ENCODE measurements around the gene SMOC1.

The SMOC1 gene

DNA sequence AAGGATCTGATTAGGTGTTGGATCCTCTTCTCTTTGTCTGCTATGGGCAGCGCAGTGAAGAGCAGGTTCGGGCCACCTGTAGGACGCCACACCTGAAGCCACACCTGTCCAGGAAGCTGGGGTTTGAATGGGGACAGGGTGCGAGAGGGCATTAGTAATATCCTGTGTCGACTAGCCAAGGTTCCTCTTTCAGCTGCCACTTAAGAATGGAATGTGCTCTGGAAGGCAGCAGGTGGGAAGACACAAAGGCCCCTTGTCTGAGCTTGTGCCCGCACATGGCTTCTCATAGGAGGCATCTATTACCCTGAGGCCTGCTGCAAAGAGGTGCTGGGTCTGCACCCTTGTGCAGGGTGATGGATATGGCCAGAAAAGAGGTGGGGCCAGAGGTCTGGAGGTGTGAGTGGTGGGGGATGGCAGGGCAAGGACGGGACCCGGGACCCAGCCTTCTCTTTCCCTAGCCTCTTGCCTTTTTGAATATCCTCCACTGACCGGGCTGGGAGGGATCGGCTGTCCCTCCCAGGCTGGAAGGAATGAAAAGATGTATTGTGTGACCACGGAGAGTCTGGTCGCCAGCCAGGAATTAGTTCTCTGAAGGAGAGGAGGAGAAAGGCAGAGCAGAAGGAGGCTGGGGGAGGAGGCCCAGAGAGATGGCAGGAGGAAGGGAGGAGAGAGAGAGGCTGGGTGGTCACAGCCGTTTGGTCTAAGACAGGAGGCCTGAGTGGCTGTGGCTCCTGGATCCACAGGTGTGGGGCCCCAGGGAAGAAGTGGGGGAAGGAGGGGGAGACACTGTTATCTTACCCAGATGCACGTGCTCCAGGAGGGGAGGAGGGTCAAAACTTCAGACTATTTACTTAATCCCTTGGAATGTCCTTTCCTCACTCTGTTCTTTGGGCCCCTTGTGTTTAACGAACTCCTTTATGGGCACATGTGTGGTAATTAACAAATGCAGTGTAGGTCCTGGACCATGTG is 101.5 kb downstream of the SMOC1 start:
- DNase-seq (ENCODE audit: low read depth in 3 of 3), result no peak

DNA sequence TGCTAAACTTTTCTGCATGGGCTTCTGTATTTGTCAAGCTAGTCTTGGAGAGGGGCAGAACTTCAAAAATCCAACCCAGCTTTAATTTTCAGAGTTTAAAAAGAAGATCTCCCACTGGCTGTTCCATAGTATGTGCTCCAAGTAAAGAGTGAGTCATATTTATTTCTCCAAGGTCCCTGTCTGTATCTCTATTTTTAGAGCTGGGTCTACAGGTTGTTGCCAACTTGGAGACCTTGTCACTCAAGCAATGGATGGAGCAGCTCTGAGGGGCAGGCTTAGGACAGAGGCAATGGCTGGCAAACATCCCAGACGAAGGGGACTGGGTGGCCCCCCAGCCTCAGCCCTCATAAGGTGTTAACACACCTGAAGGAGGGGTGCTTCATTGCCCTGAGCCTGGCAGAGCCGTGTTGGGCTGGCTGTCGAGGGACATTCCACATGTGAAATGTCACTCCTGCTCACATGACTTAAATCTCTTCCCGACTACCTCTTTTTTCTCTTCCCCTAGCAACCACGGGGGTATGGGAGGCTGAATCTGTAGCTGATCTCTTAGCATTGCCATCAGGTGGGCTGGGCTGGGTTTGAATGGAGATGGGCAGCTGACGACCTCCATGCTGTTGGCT is 103.1 kb downstream of the SMOC1 start:
- no peak for DNase-seq (ENCODE audit: low read depth in 3 of 3)

DNA sequence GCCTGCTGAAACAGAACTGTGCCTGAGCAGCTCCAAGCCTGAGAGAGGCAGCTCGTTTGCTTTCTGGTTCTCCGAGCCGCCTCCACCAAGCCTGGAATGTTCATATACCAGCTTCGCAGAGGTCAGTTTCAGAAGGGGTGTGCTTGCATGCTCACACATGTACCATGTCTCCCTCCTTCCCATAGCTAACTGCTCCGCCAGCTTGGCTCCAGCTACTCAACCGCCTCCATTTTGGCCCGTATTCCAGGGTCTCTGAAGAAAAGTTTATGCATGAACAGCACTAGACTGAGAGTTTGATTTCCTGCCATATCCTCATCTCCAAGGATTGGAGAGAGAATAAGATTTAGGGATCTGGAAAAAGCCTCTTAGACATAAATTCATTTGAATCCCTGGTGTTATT is 103.7 kb downstream of the SMOC1 start:
- no peak for DNase-seq (ENCODE audit: low read depth in 3 of 3)

DNA sequence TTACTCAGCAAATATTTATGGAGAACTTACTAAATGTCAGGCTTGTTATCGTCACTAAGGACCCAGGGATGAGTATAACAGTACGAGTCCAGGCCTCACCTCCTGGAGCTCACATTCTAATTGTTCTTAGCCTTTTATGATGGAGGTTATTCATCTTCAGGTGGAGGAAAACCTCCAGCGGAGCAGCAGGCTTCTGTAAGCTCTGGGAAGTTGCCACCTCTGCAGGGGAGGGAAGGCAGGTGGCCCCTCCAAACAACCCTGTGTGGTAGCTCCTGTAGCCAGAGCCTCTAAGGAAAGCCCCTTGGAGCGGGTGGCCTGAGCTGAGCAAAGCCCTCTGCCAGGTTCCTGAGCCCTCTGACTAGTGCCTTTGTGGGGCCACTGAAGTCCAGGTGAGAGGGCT is 104.1 kb downstream of the SMOC1 start:
- no peak for DNase-seq (ENCODE audit: low read depth in 3 of 3)

DNA sequence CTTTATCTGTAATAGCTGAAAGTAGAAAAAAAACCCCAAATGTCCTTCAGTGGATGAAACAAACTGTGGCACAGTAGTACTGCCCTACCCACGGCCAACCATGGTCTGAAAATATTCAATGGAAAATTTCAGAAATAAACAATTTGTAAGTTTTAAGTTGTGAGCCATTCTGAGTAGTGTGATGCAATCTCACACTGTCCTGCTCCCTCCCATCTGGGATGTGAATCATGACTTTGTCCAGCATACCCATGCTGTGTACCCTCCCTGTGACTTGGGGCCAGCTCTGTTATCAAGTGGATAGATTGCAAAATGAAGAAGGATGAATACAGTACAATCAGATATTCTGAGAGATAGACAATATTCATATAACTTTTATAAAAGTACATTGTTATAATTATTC is 106.2 kb downstream of the SMOC1 start:
- no peak for DNase-seq (ENCODE audit: low read depth in 3 of 3)

DNA sequence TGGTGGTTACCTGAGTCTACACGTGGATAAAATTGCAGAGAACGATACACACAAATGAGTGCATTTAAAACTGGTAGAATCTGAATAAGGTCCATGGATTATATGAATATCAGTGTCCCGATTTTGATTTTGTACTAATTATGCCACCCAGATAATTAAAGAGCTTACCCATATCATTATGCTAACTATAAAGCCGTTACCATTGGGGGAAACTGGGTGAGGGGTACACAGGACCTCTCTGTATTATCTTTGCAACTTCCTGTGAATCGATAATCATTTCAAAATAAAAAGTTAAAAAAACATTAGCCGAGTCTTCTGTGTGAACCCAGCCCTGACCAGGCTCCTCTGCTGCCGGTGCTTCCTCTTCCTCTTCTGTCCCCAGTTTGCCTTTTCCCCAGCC is 107.1 kb downstream of the SMOC1 start:
- no peak for DNase-seq (ENCODE audit: low read depth in 3 of 3)

DNA sequence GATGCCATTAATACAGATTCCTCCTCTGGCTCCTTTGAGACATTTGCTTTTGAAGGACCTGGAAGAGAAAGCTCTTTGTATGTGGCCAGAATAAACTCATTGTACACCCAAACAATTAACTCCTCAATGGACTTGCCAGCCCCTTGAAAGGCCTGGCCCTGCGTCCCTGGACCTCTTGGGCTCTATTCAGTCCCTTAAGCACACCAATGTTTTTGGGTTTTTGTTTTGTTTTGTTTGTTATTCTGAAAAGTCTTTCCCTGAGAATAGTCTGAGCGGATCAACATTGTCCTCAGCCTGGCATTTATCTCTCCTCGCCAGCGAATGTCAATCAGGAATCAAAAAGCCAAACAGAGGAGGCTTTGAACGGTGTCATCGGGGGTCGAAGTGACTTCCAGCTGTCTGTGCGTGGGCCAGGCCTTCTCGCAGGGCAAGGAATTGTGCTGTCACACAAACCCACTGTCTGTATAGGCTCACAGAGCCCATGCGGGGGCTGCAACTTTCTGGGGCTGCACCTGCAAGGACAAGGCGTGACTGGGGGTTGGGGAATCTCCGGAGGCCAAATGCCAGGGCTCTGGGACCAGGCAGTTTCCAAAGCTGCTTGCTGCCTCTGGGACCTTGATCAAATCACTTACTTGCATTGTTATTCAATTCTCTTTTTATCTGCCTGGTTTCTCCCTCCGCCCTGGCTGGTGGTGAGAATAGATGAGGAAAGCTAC is 108.3 kb downstream of the SMOC1 start:
- DNase-seq (ENCODE audit: low read depth in 3 of 3), result no peak

DNA sequence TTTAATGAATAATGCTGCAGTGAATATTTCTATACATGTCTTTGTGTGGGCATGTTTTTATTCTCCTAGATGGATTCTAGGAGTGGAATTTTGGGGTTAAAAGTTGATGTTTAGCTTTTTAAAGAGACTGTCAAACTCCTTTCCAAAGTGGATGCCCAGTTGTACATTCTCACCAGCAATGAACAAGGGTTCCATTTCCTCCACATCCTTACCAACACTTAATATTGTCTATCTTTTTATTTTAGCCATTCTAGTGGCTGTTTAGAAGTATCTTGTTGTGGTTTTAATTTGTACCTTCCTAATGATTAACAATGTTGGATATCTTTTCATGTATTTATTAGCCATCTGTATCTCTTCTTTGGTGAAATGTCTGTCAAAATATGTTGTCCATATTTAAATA is 109.8 kb downstream of the SMOC1 start:
- DNase-seq (ENCODE audit: low read depth in 3 of 3), result no peak

DNA sequence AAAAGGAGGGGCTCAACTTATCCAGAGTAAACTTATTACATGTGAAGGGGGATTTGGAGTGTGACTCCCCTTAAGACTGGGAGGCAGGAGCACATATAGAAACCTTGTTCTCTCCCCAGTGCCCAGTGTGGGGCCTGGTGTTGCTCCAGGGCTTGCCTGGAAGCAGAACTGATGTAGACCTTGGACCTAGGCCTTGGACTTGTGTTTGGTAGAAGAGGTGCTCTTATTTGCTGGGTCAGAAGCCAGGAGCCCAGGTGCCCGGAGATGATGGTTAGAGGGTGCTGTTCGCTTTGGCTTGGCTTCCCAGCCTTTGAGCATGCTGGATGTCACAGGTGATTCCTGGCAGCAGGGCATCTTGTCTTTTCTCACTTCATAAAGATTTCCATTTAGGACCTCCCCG is 110.4 kb downstream of the SMOC1 start:
- DNase-seq (ENCODE audit: low read depth in 3 of 3), result no peak

DNA sequence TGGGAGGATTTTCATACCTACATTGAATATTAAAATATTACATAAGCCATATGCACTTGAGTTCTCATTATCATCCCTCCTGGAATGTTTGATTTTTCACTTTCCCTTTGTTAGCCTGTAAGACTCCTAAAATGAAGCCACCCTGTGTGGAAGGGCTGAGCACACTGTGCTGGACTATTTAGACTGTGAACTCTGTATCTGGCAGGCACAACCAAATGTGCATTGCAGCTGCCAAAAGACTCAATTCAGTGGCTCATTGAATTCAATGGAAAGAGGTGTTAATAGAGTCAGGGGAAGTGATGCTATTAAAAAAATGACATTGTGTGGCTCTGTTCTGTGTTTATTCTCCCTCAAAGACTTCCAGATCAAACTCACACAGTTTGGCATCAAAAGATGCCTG is 111.1 kb downstream of the SMOC1 start:
- no peak for DNase-seq (ENCODE audit: low read depth in 3 of 3)

DNA sequence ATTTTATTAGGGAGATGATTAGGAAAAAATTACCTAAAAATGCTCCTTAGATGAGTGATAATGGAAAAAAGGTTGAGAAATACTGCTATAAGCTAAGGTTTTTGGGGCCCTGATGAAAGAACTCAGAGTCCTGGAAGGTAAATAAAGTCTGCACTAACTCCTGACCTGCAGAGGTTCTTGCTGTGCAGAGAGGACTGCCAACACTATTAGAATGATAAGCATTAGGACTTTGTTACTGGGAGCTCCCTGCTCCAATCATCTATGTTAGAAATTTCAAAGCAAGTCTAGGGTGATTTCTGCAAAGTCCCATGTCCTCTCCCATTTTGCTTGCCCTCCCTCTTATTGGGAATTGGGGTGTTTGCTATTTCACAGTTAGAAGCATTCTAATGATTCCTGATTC is 112.2 kb downstream of the SMOC1 start:
- DNase-seq (ENCODE audit: low read depth in 3 of 3), result no peak

DNA sequence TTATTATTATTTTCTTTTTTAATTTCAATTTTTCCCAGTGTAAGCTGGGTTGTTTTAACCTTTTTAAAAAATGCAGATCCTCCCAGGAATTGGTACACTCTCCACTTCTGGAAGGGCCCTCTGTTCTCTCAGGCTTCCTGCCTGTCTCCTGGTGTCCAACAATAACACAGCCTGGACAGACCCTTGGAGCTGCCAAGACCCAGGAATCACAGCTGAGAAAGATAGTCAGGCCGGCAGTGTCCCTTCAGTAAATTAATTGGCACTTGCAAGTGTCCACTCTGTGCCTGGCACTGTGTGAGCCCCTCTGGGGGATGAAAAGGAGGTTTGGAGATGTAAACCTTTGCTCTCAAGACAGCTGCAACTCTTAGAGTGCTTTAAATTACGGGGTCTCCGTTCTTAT is 113.3 kb downstream of the SMOC1 start:
- DNase-seq (ENCODE audit: low read depth in 3 of 3), result no peak

DNA sequence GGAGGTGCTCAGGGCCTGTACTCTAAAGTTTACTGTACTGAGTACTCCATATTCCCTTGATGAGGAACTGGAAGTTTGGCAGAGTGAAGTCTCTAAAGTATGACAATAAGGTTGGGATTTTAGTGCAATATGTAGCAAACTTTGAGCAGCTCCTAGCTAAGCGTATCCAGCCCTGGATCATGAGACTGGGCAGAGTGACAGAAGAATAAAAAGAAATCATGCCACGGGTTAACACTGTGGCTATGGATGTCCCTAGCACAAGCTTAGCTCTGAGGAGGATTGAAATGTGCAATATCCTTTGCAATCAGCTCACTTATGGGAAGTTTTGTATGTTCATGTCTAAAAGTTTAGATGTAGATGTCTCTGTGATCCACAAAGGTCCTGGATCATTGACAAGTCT is 114.1 kb downstream of the SMOC1 start:
- DNase-seq (ENCODE audit: low read depth in 3 of 3), result no peak

DNA sequence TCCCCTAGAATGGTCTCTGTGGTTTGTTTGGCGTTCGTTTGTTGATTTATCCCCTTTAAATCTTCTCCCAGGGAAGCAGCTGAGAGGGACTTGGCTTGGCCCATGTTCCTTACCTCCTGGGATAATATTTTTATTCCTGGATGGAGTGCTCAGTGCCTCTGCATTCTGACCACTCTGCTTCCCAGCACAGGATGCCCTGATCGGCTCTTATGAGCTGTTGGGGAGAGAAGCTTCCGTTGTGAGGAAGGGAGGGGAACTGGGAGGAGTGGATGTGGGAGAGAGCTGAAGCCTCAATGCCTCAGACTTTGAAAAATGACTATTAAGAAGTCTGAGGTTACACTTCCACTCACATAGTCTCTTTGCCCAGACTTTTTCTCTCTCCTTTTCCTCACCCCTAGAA is 114.8 kb downstream of the SMOC1 start:
- DNase-seq (ENCODE audit: low read depth in 3 of 3), result no peak

DNA sequence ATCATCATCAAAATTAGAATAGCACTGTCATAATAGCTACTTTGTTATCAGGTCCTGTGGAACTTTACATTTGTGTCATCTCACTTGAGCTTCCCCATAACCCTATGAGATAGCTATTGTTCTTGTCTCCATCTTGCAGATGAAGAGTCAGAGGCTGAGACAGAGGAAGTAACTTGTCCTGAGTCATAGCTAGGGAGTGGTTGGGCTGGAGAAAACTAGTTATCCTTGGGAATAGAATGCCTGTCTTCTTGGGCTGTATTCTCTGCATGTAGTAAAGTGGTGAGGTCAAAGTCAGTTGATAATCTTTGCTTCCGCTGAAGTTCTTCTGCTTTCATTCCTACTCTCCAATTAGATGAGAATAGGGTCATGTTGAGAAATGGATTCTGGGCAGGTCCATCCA is 117.0 kb downstream of the SMOC1 start:
- no peak for DNase-seq (ENCODE audit: low read depth in 3 of 3)

DNA sequence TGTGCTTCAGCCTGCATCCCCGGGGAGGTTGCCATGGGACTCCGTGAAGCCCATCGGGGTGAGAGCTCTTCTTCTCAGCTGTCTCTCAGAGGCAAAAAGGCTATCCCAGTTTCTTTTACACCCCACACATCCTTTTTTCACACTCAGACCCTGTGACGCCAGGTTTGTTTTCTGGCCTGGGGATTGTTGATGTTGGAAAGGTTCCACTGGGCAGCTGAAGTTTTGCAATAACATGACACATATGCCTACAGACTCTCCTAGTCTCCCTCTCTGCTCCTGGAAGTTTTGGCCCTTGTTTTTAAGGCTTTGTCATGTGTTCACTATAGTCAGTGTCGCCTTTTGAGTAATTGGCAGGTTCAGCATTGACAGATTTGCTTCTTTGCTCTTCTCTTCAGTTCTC is 118.6 kb downstream of the SMOC1 start:
- no peak for DNase-seq (ENCODE audit: low read depth in 3 of 3)

DNA sequence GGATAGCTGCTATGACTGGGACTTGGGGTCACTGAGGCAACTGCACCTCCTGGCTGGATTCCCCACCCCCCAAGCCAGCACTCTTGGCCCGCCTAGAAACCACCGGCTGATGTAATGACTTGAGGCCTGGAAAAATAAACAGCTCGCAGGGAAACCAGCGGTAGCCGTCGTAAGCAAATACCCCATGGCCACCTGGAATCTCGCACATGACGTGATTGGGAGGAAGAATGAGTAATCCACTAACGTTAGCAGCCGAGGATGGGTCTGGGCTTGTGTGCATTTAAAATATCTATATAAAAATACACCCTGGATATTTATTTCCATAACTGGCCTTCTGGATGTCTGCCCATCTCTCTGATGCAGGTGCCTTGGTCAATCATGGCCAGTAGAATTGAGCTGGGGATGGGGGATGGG is 120.1 kb downstream of the SMOC1 start:
- DNase-seq (ENCODE audit: low read depth in 3 of 3), result no peak

DNA sequence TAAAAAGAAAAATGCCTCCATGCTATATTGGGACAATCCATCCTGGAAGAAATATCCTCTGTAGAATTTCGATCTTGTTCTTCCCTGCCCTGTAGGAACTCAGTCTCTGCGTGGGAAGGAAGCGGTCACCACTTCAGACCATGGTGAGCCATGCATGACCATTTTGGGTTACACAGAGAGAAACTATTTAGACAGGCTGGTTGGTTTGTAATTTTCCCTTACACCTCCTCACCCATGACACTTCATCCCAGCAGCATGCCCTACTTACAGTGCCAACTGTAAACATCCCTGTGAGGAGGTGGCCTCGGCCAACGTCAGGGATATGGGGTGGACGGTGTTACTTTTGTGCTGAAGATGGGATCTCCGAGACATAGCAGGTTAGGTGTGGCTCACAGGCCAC is 121.4 kb downstream of the SMOC1 start:
- no peak for DNase-seq (ENCODE audit: low read depth in 3 of 3)

DNA sequence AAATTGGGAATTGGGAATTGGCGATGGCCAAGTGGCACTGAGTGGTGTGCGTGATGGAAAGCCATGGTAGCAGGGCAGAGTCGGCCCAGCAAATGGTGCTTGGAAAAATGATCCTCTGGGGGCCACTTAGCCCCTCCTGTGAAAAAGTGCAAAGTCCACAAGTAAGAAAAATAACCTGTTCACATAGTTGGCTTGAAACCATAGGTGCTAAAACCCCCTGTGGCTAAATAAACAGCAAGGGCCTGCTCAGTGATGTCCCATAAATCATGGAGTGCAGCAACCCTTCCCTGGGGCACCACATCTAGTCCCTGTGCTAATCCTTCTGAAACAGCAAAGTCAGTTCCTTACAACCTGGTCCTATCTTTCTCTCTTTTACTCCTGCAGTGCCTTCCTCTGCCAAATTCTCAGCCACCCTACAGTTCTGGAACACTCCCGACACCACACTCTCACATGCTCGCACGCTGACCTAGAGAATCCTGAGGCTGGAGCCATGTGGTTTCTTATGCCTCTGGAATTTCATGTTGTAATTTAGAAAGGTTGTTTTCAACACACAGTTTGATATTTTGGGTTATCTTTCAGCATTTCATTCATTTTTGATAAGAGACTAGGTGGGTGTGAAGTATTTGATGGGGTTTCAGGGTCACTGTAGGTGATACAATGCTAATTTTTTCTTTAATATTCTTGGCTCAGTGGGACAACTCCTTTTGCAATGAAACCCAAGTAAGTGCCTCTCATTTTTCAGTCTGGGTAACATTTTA is 123.6 kb downstream of the SMOC1 start:
- DNase-seq (ENCODE audit: low read depth in 3 of 3), result no peak

DNA sequence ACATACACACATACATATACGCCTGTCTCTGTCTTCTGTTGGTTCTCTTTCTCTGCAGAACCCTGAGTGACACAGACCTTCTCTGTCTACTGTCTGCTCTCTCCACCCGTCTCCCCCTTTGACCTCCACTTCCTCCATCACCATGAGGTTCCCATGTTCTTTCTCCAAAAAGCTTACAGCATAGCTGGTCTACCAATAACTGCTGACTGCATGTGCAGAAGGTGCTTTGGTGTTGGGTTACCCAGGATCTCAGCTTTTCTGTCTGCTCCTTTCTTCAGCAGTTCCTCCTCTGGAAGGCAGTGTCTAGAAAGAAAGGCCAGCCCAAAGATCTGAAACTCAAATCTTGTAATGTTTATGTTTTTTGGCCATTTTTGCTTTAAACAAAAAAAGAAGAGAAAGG is 125.6 kb downstream of the SMOC1 start:
- no peak for DNase-seq (ENCODE audit: low read depth in 3 of 3)

DNA sequence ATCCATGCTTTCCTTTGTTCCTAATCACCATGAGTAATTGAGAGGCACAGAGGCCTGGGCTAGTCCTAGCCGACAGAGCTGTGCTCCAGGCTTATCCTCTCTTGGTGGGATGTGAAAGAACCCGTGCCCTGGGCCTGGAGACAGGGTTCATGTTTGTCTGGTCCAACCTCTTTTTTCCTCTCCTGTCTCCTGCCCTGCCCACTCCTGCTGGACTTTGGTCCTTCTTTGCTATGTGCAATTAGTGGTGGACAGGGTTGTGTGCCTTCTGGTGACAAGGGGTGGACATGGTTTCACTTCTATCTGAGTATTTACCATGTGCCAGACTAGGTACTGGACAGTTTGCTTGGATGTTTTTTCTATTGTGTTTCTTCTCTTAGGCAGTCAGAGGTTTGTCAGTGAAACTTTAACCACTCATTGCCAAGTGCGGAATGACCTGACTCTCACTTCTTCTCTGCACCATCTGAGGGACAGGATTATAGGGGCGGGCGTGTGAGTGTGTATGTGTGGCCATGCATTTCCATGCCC is 126.1 kb downstream of the SMOC1 start:
- no peak for DNase-seq (ENCODE audit: low read depth in 3 of 3)

DNA sequence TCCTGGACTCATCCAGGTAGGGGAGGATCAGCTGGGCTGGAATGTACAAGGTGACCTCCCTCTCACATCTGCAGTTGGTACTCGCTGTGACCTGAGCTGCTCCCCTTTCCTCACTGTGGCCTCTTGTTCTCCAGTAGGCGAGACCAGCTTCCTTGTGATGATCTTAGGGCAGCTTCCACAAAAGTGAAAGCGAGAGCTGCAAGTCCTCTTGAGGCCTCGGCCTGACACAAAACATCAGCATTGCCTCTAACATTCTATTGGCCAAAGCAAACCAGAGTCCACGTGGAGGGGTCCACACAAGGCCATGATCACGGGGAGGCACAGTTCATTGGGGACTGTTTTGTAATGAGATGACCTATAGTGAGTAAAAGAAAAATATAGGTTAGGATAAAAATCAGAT is 127.5 kb downstream of the SMOC1 start:
- DNase-seq (ENCODE audit: low read depth in 3 of 3), result no peak

All from stimulated activated CD4-positive, alpha-beta T cell treated with anti-CD3 and anti-CD28 coated beads, TNF-alpha, amount 100 ng/mL, for 24 hours (primary cell).